Activated effector memory CD4-positive, alpha-beta T cell treated with Interleukin-2 at 50 U/mL for 16 hours (primary cell): Measurements from ENCODE around the gene SRXN1.
"Not testable (repeated sequence)": the region's sequence is repeated elsewhere in the genome, so short reads cannot be mapped to it uniquely, and the experiment has no call there.

Experiments
- DNase-seq: peaks from one replicate; pipeline ENCODE4 v3.0.0-alpha.2; 2020

Gene SRXN1

GRCh38 chr20:653590-654416 lies 803 bp upstream of the SRXN1 start:
- DNase-seq = no peak

GRCh38 chr20:652615-653109 lies 338 bp downstream of the SRXN1 start:
- no peak for DNase-seq

GRCh38 chr20:651713-652614 lies 1.0 kb downstream of the SRXN1 start:
- DNase-seq = no peak

GRCh38 chr20:650954-651353 lies 2.0 kb downstream of the SRXN1 start:
- DNase-seq = no peak

GRCh38 chr20:650281-650680 lies 2.7 kb downstream of the SRXN1 start:
- DNase-seq = no peak

GRCh38 chr20:647479-648019 lies 5.5 kb downstream of the SRXN1 start:
- no peak for DNase-seq

GRCh38 chr20:646868-647233 lies 6.1 kb downstream of the SRXN1 start:
- DNase-seq = no peak

GRCh38 chr20:646107-646867 lies 6.7 kb downstream of the SRXN1 start:
- no peak for DNase-seq

GRCh38 chr20:645318-646106 lies 7.5 kb downstream of the SRXN1 start:
- DNase-seq = peak; percentile 54

GRCh38 chr20:644692-645317 lies 8.2 kb downstream of the SRXN1 start:
- no peak for DNase-seq

GRCh38 chr20:642398-643174 lies 10.4 kb downstream of the SRXN1 start:
- no peak for DNase-seq

- not testable (repeated sequence) for DNase-seq
These were observed 11.0 kb downstream of the SRXN1 start for GRCh38 chr20:642013-642397.

GRCh38 chr20:641516-641875 lies 11.5 kb downstream of the SRXN1 start:
- DNase-seq = no peak

GRCh38 chr20:640674-641515 lies 12.1 kb downstream of the SRXN1 start:
- no peak for DNase-seq

GRCh38 chr20:638579-638978 lies 14.4 kb downstream of the SRXN1 start:
- DNase-seq = no peak

- no peak for DNase-seq
These were observed 15.4 kb downstream of the SRXN1 start for GRCh38 chr20:637559-637958.

GRCh38 chr20:635893-636338 lies 17.1 kb downstream of the SRXN1 start:
- DNase-seq = no peak

- no peak for DNase-seq
These were observed 17.7 kb downstream of the SRXN1 start for GRCh38 chr20:635028-635892.
